ENCODE results near the gene EBI3. TPM values are rescaled to one million over a fixed set of nuclear protein-coding genes. Genes with fewer than 3 reads are reported as not detected.
A peak's percentile ranks its signal among the peaks of the same experiment; 100 is the strongest.
"Not testable (repeated sequence)": the region's sequence is repeated elsewhere in the genome, so short reads cannot be mapped to it uniquely, and the experiment has no call there.

EBI3 gene
- total RNA-seq, 1 donor from 2014 or later: 186 TPM

GRCh38 chr19:4189641-4190040, 39.7 kb upstream of the EBI3 start:
- ChIA-PET CTCF (no interaction called here), POLR2A (no interaction called here)
- H3K27me3 Mint-ChIP-seq: peaks cover 17% of the 10 kb centered on the region
- TF ChIP-seq CTCF (IDR thresholded peaks at IDR 0.05): no peak
- no peak overlapping the region for H3K4me3 Mint-ChIP-seq
- no peaks in the 10 kb centered on the region for H3K36me3 Mint-ChIP-seq (ENCODE audit: low read depth)
- intact Hi-C loops (cut with micrococcal nuclease): loop anchor here (10.0 kb wide), 1 partner anchor 65 kb away; the partner anchor contains the start of gene MAP2K2
- DNase-seq (no peak), ATAC-seq (ENCODE audit: low read depth) (no peak)
- no peak overlapping the region for H3K27ac Mint-ChIP-seq
- no peaks in the 10 kb centered on the region for H3K9me3 Mint-ChIP-seq
- no peaks in the 10 kb centered on the region for H3K4me1 Mint-ChIP-seq

GRCh38 chr19:4192537-4192936, 36.8 kb upstream of the EBI3 start:
- H3K4me3 Mint-ChIP-seq; H3K27ac Mint-ChIP-seq; CTCF ChIA-PET; POLR2A ChIA-PET; H3K36me3 Mint-ChIP-seq (ENCODE audit: low read depth); intact Hi-C loops (cut with micrococcal nuclease); H3K4me1 Mint-ChIP-seq; ATAC-seq (ENCODE audit: low read depth); DNase-seq; H3K9me3 Mint-ChIP-seq: not testable (repeated sequence)
- H3K27me3 Mint-ChIP-seq: peaks cover 37% of the 10 kb centered on the region

GRCh38 chr19:4194353-4194752, 35.0 kb upstream of the EBI3 start:
- peaks cover 48% of the 10 kb centered on the region for H3K27me3 Mint-ChIP-seq
- no peak overlapping the region for H3K4me3 Mint-ChIP-seq
- TF ChIP-seq CTCF (IDR thresholded peaks at IDR 0.05): no peak
- no peaks in the 10 kb centered on the region for H3K36me3 Mint-ChIP-seq (ENCODE audit: low read depth)
- no peak overlapping the region for H3K27ac Mint-ChIP-seq
- intact Hi-C loops (cut with micrococcal nuclease): no loop called here
- no peak for ATAC-seq (ENCODE audit: low read depth)
- ChIA-PET CTCF (no interaction called here), POLR2A (no interaction called here)
- no peak for DNase-seq
- peaks cover 10% of the 10 kb centered on the region for H3K4me1 Mint-ChIP-seq
- no peaks in the 10 kb centered on the region for H3K9me3 Mint-ChIP-seq

GRCh38 chr19:4196009-4196408, 33.3 kb upstream of the EBI3 start:
- peaks cover 49% of the 10 kb centered on the region for H3K27me3 Mint-ChIP-seq
- ATAC-seq (ENCODE audit: low read depth) (no peak), DNase-seq (no peak)
- POLR2A ChIA-PET: no interaction called here
- H3K36me3 Mint-ChIP-seq (ENCODE audit: low read depth): no peaks in the 10 kb centered on the region
- no peak overlapping the region for H3K27ac Mint-ChIP-seq
- CTCF ChIA-PET: no interaction called here
- TF ChIP-seq CTCF (IDR thresholded peaks at IDR 0.05): no peak
- no peaks in the 10 kb centered on the region for H3K9me3 Mint-ChIP-seq
- H3K4me3 Mint-ChIP-seq: no peak overlapping the region
- peaks cover 10% of the 10 kb centered on the region for H3K4me1 Mint-ChIP-seq
- intact Hi-C loops (cut with micrococcal nuclease): no loop called here

GRCh38 chr19:4196587-4197148, 32.7 kb upstream of the EBI3 start:
- no peaks in the 10 kb centered on the region for H3K36me3 Mint-ChIP-seq (ENCODE audit: low read depth)
- H3K27me3 Mint-ChIP-seq: peaks cover 49% of the 10 kb centered on the region
- no peak for ATAC-seq (ENCODE audit: low read depth)

More at GRCh38 chr19:4196587-4197148, 32.7 kb upstream of the EBI3 start:
- H3K9me3 Mint-ChIP-seq: no peaks in the 10 kb centered on the region
- H3K4me1 Mint-ChIP-seq: peaks cover 10% of the 10 kb centered on the region
- H3K4me3 Mint-ChIP-seq: no peak overlapping the region
- TF ChIP-seq CTCF (IDR thresholded peaks at IDR 0.05): no peak
- no peak for DNase-seq
- intact Hi-C loops (cut with micrococcal nuclease): no loop called here
- H3K27ac Mint-ChIP-seq: peak overlapping the region; percentile 4
- ChIA-PET CTCF (no interaction called here), POLR2A (no interaction called here)

Measured in activated B cell treated with CpG ODN at 0.5 μM for 24 hours (primary cell).